A549 (cell line): ENCODE measurements around the gene OTOG.

Experiments
- CEBPB ChIP-seq, 2 experiments: fragments of >200 bp in 1 of 2; sonication (Bioruptor Twin) in 1 of 2; formaldehyde crosslinking in 1 of 2; IDR thresholded peaks; 2 replicates each; pipeline ENCODE4 v1.6.1; 2012 to 2016
- HDAC2 ChIP-seq: fragments of 200-600 bp; sonication (generic); IDR thresholded peaks from 2 replicates; pipeline ENCODE4 v1.6.1; 2016
- JUNB ChIP-seq: fragments of >200 bp; sonication (Bioruptor Twin); formaldehyde crosslinking; IDR thresholded peaks from 2 replicates; pipeline ENCODE4 v1.6.1; 2016
- KDM1A ChIP-seq: fragments of 200-600 bp; sonication (generic); IDR thresholded peaks from 2 replicates; pipeline ENCODE4 v1.6.1; 2016; ENCODE audit warnings: low read depth, mild to moderate bottlenecking
- RFX5 ChIP-seq: fragments of 450-650 bp; IDR thresholded peaks from 2 replicates; pipeline ENCODE4 v1.7.1; 2014; ENCODE audit warnings: antibody characterized with exemption, mild to moderate bottlenecking, moderate library complexity
- TF ChIP-seq, protein P1 (sequence below): fragments of >200 bp; sonication (Bioruptor Twin); formaldehyde crosslinking; IDR thresholded peaks from 3 replicates; pipeline ENCODE4 v1.5.1; 2016

DNA sequence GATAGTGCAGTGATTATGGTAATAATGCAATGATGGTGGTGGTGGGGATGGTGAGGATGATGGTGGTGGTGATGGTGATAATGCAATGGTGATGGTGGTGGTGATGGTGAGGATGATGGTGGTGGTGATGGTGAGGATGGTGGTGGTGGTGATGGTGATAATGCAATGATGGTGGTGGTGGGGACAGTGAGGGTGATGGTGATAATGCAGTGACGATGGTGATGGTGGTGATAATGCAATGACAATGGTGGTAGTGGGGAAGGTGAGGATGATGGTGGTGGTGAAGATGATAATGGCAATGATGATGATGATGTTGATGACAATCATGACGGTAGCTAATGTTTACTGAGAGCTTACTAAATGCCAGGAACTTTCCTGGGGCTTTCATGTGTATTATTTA is 92.7 kb downstream of the OTOG start:
- TF ChIP-seq, protein P1, sequence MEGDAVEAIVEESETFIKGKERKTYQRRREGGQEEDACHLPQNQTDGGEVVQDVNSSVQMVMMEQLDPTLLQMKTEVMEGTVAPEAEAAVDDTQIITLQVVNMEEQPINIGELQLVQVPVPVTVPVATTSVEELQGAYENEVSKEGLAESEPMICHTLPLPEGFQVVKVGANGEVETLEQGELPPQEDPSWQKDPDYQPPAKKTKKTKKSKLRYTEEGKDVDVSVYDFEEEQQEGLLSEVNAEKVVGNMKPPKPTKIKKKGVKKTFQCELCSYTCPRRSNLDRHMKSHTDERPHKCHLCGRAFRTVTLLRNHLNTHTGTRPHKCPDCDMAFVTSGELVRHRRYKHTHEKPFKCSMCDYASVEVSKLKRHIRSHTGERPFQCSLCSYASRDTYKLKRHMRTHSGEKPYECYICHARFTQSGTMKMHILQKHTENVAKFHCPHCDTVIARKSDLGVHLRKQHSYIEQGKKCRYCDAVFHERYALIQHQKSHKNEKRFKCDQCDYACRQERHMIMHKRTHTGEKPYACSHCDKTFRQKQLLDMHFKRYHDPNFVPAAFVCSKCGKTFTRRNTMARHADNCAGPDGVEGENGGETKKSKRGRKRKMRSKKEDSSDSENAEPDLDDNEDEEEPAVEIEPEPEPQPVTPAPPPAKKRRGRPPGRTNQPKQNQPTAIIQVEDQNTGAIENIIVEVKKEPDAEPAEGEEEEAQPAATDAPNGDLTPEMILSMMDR = no peak
- TF ChIP-seq CEBPB (IDR thresholded peaks at IDR 0.05) (no peak), JUNB (no peak), HDAC2 (no peak), RFX5 (no peak), KDM1A (no peak)
